ENCODE data around the gene MLN. TPM values are rescaled to one million over a fixed set of nuclear protein-coding genes. Genes with fewer than 3 reads are reported as not detected.

Gene MLN
- total RNA-seq, 2 donors from 2014 or later = not detected

- H3K36me3 Mint-ChIP-seq = no peaks in the 10 kb centered on the region
- DNase-seq (ENCODE audit: low spot score in 2 of 2) (no peak), ATAC-seq (no peak)
- H3K9me3 Mint-ChIP-seq = no peaks in the 10 kb centered on the region
- H3K27ac Mint-ChIP-seq = peak overlapping the region in 1 of 2 donors; percentile 44
These were observed 45.9 kb downstream of the MLN start for GRCh38 chr6:33757906-33758305.

- ATAC-seq = no peak
- Mint-ChIP-seq H3K27ac (no peak overlapping the region), H3K9me3 (no peaks in the 10 kb centered on the region), H3K36me3 (no peaks in the 10 kb centered on the region)
- no peak for DNase-seq (ENCODE audit: low spot score in 2 of 2)
These were observed 46.7 kb downstream of the MLN start for GRCh38 chr6:33757113-33757512.

GRCh38 chr6:33756211-33756954, 47.4 kb downstream of the MLN start:
- ATAC-seq (no peak), DNase-seq (ENCODE audit: low spot score in 2 of 2) (no peak)
- Mint-ChIP-seq H3K9me3 (no peaks in the 10 kb centered on the region), H3K36me3 (no peaks in the 10 kb centered on the region), H3K27ac (peak overlapping the region in 1 of 2 donors; percentile 77)

GRCh38 chr6:33755070-33755869, 48.5 kb downstream of the MLN start:
- DNase-seq (ENCODE audit: low spot score in 2 of 2) (no peak), ATAC-seq (no peak)
- Mint-ChIP-seq H3K36me3 (no peaks in the 10 kb centered on the region), H3K27ac (no peak overlapping the region), H3K9me3 (no peaks in the 10 kb centered on the region)

- no peak for ATAC-seq
- Mint-ChIP-seq H3K27ac (no peak overlapping the region), H3K36me3 (no peaks in the 10 kb centered on the region), H3K9me3 (no peaks in the 10 kb centered on the region)
- no peak for DNase-seq (ENCODE audit: low spot score in 2 of 2)
These were observed 49.6 kb downstream of the MLN start for GRCh38 chr6:33754222-33754621.

DNA sequence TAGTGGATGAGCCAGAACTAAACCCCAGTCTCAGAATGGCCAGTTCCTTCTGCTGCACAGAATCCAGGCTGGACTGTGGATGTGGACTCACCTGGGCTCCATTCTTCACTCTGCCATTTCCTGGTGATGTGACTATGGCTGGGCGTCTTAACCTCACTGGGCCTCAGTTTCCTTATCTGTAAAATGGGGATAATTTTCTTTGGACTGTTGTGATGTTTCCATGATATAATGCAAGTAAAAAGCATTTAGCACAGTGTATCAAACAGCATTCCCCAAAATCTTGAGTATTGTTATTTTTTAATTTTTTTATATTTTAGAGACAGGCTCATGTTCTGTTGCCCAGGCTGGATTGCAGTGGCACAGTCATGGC, 51.2 kb downstream of the MLN start:
- Mint-ChIP-seq H3K27ac (no peak overlapping the region), H3K36me3 (no peaks in the 10 kb centered on the region), H3K9me3 (no peaks in the 10 kb centered on the region)
- DNase-seq (ENCODE audit: low spot score in 2 of 2) (no peak), ATAC-seq (no peak)

GRCh38 chr6:33751771-33752645, 51.8 kb downstream of the MLN start:
- peak overlapping the region in 1 of 2 donors; percentile 36 for H3K27ac Mint-ChIP-seq
- H3K36me3 Mint-ChIP-seq = no peaks in the 10 kb centered on the region
- no peak for DNase-seq (ENCODE audit: low spot score in 2 of 2)
- H3K9me3 Mint-ChIP-seq = no peaks in the 10 kb centered on the region
- no peak for ATAC-seq

DNA sequence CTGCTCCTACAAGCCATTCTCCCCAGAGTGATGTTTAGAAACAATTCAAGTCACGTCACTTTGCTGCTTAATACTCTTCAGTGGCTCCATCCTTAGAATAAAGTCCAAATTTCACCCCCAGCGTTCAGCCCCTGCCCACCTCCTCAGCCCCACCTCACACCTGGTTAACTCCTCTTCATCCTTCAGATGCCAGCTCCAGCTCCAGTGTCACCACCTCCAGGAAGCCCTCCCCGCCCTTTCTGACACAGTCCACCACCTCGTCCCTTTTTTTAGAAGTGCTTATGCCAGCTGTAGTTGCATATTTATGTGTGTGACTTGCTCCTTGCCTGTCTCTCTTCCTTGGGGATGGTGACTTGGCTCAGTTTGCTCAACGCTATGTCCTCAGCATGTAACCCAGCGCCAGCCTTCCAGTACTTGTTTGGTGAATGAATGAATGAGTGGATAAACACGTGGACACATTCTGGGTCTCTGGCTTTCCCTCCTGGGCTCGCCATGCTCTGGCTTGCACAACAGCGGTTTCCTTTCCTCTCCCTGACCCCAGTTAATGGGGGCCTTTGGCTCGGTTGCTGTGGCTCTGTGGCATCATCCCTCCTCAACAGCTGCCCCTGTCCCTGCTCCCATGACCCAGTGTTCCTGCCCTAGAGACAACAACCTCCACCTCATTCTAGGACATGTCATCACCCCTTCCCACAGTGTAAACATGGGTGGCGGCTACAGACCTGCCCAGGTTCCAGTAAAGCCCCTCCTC, 53.4 kb downstream of the MLN start:
- Mint-ChIP-seq H3K36me3 (no peaks in the 10 kb centered on the region), H3K9me3 (no peaks in the 10 kb centered on the region), H3K27ac (peak overlapping the region; percentile 0 to 1)
- ATAC-seq = no peak
- no peak for DNase-seq (ENCODE audit: low spot score in 2 of 2)

GRCh38 chr6:33749401-33749800, 54.4 kb downstream of the MLN start:
- H3K27ac Mint-ChIP-seq = no peak overlapping the region
- H3K36me3 Mint-ChIP-seq = no peaks in the 10 kb centered on the region
- ATAC-seq = no peak
- H3K9me3 Mint-ChIP-seq = no peaks in the 10 kb centered on the region
- no peak for DNase-seq (ENCODE audit: low spot score in 2 of 2)

GRCh38 chr6:33748841-33749240, 55.0 kb downstream of the MLN start:
- Mint-ChIP-seq H3K27ac (no peak overlapping the region), H3K36me3 (no peaks in the 10 kb centered on the region), H3K9me3 (no peaks in the 10 kb centered on the region)
- DNase-seq (ENCODE audit: low spot score in 2 of 2) (no peak), ATAC-seq (no peak)

GRCh38 chr6:33747823-33748222, 56.0 kb downstream of the MLN start:
- H3K36me3 Mint-ChIP-seq = no peaks in the 10 kb centered on the region
- ATAC-seq = no peak
- DNase-seq (ENCODE audit: low spot score in 2 of 2) = no peak
- peak overlapping the region in 1 of 2 donors; percentile 24 for H3K27ac Mint-ChIP-seq
- no peaks in the 10 kb centered on the region for H3K9me3 Mint-ChIP-seq

GRCh38 chr6:33746651-33747100, 57.1 kb downstream of the MLN start, which contains the start of gene IP6K3:
IP6K3 (minus strand) TSS chr6:33746905; CDS start chr6:33735476, 11,429 bp downstream.
- DNase-seq (ENCODE audit: low spot score in 2 of 2) = no peak
- H3K27ac Mint-ChIP-seq = peak within 1 kb of the TSS; percentile 24 to 94
- no peaks in the 10 kb centered on the region for H3K36me3 Mint-ChIP-seq

GRCh38 chr6:33746036-33746600, 57.7 kb downstream of the MLN start:
- ATAC-seq = no peak
- Mint-ChIP-seq H3K27ac (peak overlapping the region in 1 of 2 donors; percentile 19), H3K36me3 (no peaks in the 10 kb centered on the region), H3K9me3 (no peaks in the 10 kb centered on the region)
- DNase-seq (ENCODE audit: low spot score in 2 of 2) = no peak

More at GRCh38 chr6:33746651-33747100, 57.1 kb downstream of the MLN start, which contains the start of gene IP6K3:
- H3K9me3 Mint-ChIP-seq = no peaks in the 10 kb centered on the region
- ATAC-seq = no peak

GRCh38 chr6:33745548-33745947, 58.3 kb downstream of the MLN start:
- H3K9me3 Mint-ChIP-seq = no peaks in the 10 kb centered on the region
- H3K27ac Mint-ChIP-seq = peak overlapping the region; percentile 19 to 44
- DNase-seq (ENCODE audit: low spot score in 2 of 2) (no peak), ATAC-seq (no peak)
- no peaks in the 10 kb centered on the region for H3K36me3 Mint-ChIP-seq

DNA sequence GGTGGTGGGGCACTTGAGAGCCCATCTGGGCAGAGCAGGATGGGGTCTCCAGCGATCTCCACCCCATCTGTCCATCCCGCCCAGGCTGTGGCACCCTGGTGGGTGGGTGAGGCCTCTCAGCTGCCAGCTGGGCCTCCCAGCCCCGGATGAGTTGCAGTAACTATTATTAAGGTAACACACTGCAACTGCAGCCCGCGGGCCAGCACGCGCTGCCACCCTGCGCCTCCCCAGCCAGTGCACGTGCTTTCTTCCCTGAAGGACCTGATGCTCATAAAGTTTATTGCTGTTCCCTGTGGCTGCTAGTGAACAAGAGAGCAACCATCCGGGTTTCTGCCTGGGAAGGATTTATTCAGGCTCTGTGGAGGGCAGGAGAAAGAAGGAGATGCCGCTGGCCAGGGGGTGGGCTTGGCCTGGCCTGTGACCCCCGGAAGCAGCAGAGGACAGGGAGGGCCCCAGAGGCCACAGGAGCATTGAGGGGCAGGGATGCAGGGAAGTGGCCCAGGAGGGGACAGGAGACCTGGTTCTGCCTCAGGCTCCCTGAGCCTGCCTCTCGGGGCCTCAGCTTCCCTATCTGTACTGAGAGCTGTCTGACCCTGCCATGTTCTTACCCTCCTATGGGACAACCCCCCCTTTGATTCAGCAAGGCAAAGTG, 58.8 kb downstream of the MLN start:
- Mint-ChIP-seq H3K36me3 (no peaks in the 10 kb centered on the region), H3K27ac (peak overlapping the region; percentile 19 to 44), H3K9me3 (no peaks in the 10 kb centered on the region)
- peak in 1 of 2 donors; percentile 24 for ATAC-seq
- no peak for DNase-seq (ENCODE audit: low spot score in 2 of 2)
